HEK293 (cell line): ENCODE results near the gene B4GALT6.

Experiments used
- CTCF ChIA-PET: fragments of 350-600 bp; formaldehyde crosslinking; extraction: SDS; loops from one replicate; lab custom pipeline; 2021; ENCODE audit warnings: antibody characterized with exemption; lab: Yijun Ruan, JAX
- POLR2A ChIA-PET: fragments of 300-600 bp; formaldehyde crosslinking; extraction: SDS; loops from one replicate; lab custom pipeline; 2020; ENCODE audit warnings: antibody characterized with exemption, inconsistent platforms; lab: Yijun Ruan, JAX
- H3K27ac ChIP-seq: fragments of 200-500 bp; sonication (Bioruptor generic); 2 replicates; pipeline ENCODE4 v1.5.1; 2014; ENCODE audit warnings: low read depth, low read length, control low read depth, inconsistent platforms; ENCODE audit errors: extremely low read depth
- H3K36me3 ChIP-seq, 2 experiments: fragments of 200-500 bp in 1 of 2; sonication (Bioruptor generic) in 1 of 2; 1 replicate in 1 of 2; 2 replicates in 1 of 2; pipeline ENCODE4 v1.5.1; 2014 to 2017; ENCODE audit warnings: inconsistent platforms in 2 of 2, low read length in 2 of 2; ENCODE audit not compliant: control insufficient read depth in 2 of 2, insufficient read depth in 1 of 2
- H3K4me1 ChIP-seq: fragments of 200-500 bp; sonication (Bioruptor generic); 2 replicates; pipeline ENCODE4 v1.5.1; 2014; ENCODE audit warnings: mild to moderate bottlenecking, low read length, inconsistent platforms; ENCODE audit not compliant: control insufficient read depth, insufficient read depth
- H3K4me3 ChIP-seq: 2 replicates; pipeline ENCODE4 v1.5.1; 2011; ENCODE audit warnings: low read depth, mild to moderate bottlenecking, control low read depth, low read length, moderate library complexity
- H3K9me3 ChIP-seq: fragments of 200-500 bp; sonication (Bioruptor generic); 2 replicates; pipeline ENCODE4 v1.5.1; 2014; ENCODE audit warnings: low read depth, low read length, inconsistent platforms; ENCODE audit not compliant: control insufficient read depth, insufficient read depth
- ATF2 ChIP-seq: fragments of 450-650 bp; formaldehyde crosslinking; IDR thresholded peaks from 2 replicates; pipeline ENCODE4 v1.5.1; 2016; ENCODE audit warnings: missing biosample characterization, missing genetic modification characterization, low read depth
- MYNN ChIP-seq: fragments of 450-650 bp; formaldehyde crosslinking; IDR thresholded peaks from 2 replicates; pipeline ENCODE4 v1.5.1; 2016; ENCODE audit warnings: missing biosample characterization, missing genetic modification characterization, borderline replicate concordance
- OSR2 ChIP-seq: fragments of 450-650 bp; formaldehyde crosslinking; IDR thresholded peaks from 2 replicates; pipeline ENCODE4 v1.5.1; 2016; ENCODE audit warnings: missing biosample characterization, missing genetic modification characterization
- SETDB1 ChIP-seq: IDR thresholded peaks from one replicate; pipeline ENCODE4 v1.6.1; 2017; ENCODE audit warnings: mild to moderate bottlenecking, low read length, moderate library complexity, mixed read lengths; ENCODE audit not compliant: insufficient read length
- TRIM28 ChIP-seq: IDR thresholded peaks from 2 replicates; pipeline ENCODE4 v1.6.1; 2011; ENCODE audit warnings: low read length, control low read depth, borderline replicate concordance
- YY2 ChIP-seq: fragments of 450-650 bp; formaldehyde crosslinking; IDR thresholded peaks from 2 replicates; pipeline ENCODE4 v1.5.1; 2016; ENCODE audit warnings: missing biosample characterization, missing genetic modification characterization
- ZNF175 ChIP-seq: fragments of 450-650 bp; formaldehyde crosslinking; IDR thresholded peaks from 2 replicates; pipeline ENCODE4 v1.5.1; 2016; ENCODE audit warnings: missing biosample characterization, missing genetic modification characterization
- ZNF426 ChIP-seq: fragments of 450-650 bp; formaldehyde crosslinking; IDR thresholded peaks from 2 replicates; pipeline ENCODE4 v1.5.1; 2017; ENCODE audit warnings: missing biosample characterization, missing genetic modification characterization, mild to moderate bottlenecking, inconsistent platforms, moderate library complexity
- ZNF610 ChIP-seq: fragments of 450-650 bp; formaldehyde crosslinking; IDR thresholded peaks from 2 replicates; pipeline ENCODE4 v1.5.1; 2016; ENCODE audit warnings: missing biosample characterization, missing genetic modification characterization, borderline replicate concordance
- ZNF639 ChIP-seq: fragments of 450-650 bp; formaldehyde crosslinking; IDR thresholded peaks from 2 replicates; pipeline ENCODE4 v1.5.1; 2016; ENCODE audit warnings: missing biosample characterization, missing genetic modification characterization
- ZNF768 ChIP-seq: fragments of 450-650 bp; formaldehyde crosslinking; IDR thresholded peaks from 2 replicates; pipeline ENCODE4 v1.5.1; 2018; ENCODE audit warnings: missing biosample characterization, mild to moderate bottlenecking, missing genetic modification characterization
- TF ChIP-seq, protein P1 (sequence below): IDR thresholded peaks from 2 replicates; pipeline ENCODE4 v1.6.1; 2011; ENCODE audit warnings: mild to moderate bottlenecking, low read depth, low read length, borderline replicate concordance
- TF ChIP-seq, protein P2 (sequence below): fragments of 450-650 bp; formaldehyde crosslinking; IDR thresholded peaks from 2 replicates; pipeline ENCODE4 v1.5.1; 2017; ENCODE audit warnings: missing biosample characterization, mild to moderate bottlenecking, missing genetic modification characterization, moderate library complexity
- TF ChIP-seq, protein P3 (sequence below): fragments of 450-650 bp; formaldehyde crosslinking; IDR thresholded peaks from 2 replicates; pipeline ENCODE4 v1.5.1; 2016; ENCODE audit warnings: missing biosample characterization, missing genetic modification characterization

B4GALT6 gene

DNA sequence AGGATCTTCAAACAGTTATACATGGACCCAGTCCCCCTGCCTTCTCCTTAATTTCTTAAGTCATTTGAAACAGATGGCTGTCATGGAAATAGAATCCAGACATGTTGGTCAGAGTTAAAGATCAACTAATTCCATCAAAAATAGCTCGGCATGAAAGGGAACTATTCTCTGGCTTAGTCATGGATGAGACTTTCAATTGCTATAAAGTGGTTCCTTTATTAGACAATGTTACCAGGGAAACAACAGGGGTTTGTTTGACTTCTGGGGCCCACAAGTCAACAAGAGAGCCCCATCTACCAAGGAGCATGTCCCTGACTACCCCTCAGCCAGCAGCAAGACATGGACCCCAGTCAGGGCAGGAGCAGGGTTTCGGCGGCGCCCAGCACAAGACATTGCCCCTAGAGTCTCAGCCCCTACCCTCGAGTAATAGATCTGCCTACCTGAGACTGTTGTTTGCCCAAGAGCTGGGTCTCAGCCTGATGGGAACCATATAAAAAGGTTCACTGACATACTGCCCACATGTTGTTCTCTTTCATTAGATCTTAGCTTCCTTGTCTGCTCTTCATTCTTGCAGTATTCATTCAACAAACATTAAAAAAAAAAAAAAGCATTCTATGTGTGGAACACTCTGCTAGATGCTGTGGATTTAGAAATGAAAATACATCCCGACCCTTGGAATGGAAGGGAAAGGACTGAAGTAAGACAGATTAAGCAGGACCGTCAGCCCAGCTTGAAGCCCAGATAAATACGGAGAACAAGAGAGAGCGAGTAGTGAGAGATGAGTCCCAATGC lies 88.1 kb downstream of the B4GALT6 start:
- CTCF ChIA-PET, result interaction anchor here (0.6 kb wide), 3 partner anchors 61 to 496 kb away, joined by 3 read pairs; no protein-coding TSS in a partner anchor
- TF ChIP-seq MYNN (tag by site-specific recombination) (no peak), ATF2 (tag by site-specific recombination) (no peak), ZNF639 (no peak), ZNF426 (tag by site-specific recombination) (no peak), SETDB1 (no peak), ZNF175 (no peak), OSR2 (tag by site-specific recombination) (no peak), ZNF610 (tag by site-specific recombination) (no peak), TRIM28 (no peak)
- TF ChIP-seq, protein P1, sequence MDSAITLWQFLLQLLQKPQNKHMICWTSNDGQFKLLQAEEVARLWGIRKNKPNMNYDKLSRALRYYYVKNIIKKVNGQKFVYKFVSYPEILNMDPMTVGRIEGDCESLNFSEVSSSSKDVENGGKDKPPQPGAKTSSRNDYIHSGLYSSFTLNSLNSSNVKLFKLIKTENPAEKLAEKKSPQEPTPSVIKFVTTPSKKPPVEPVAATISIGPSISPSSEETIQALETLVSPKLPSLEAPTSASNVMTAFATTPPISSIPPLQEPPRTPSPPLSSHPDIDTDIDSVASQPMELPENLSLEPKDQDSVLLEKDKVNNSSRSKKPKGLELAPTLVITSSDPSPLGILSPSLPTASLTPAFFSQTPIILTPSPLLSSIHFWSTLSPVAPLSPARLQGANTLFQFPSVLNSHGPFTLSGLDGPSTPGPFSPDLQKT, result no peak
- TF ChIP-seq, protein P2, sequence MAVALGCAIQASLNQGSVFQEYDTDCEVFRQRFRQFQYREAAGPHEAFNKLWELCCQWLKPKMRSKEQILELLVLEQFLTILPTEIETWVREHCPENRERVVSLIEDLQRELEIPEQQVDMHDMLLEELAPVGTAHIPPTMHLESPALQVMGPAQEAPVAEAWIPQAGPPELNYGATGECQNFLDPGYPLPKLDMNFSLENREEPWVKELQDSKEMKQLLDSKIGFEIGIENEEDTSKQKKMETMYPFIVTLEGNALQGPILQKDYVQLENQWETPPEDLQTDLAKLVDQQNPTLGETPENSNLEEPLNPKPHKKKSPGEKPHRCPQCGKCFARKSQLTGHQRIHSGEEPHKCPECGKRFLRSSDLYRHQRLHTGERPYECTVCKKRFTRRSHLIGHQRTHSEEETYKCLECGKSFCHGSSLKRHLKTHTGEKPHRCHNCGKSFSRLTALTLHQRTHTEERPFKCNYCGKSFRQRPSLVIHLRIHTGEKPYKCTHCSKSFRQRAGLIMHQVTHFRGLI (tag by site-specific recombination), result no peak
- TF ChIP-seq, protein P3, sequence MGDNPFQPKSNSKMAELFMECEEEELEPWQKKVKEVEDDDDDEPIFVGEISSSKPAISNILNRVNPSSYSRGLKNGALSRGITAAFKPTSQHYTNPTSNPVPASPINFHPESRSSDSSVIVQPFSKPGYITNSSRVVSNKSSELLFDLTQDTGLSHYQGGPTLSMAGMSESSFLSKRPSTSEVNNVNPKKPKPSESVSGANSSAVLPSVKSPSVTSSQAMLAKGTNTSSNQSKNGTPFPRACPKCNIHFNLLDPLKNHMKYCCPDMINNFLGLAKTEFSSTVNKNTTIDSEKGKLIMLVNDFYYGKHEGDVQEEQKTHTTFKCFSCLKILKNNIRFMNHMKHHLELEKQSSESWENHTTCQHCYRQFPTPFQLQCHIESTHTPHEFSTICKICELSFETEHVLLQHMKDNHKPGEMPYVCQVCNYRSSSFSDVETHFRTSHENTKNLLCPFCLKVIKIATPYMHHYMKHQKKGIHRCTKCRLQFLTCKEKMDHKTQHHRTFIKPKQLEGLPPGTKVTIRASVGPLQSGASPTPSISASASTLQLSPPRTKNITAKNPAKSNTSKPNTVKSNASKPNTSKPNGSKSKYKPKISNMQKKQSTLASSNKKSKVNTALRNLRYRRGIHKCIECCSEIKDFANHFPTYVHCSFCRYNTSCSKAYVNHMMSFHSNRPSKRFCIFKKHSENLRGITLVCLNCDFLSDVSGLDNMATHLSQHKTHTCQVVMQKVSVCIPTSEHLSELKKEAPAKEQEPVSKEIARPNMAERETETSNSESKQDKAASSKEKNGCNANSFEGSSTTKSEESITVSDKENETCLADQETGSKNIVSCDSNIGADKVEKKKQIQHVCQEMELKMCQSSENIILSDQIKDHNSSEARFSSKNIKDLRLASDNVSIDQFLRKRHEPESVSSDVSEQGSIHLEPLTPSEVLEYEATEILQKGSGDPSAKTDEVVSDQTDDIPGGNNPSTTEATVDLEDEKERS (tag by site-specific recombination), result no peak
- no peak overlapping the region for H3K27ac ChIP-seq
- H3K4me3 ChIP-seq, result no peak overlapping the region
- H3K9me3 ChIP-seq, result no peaks in the 10 kb centered on the region
- H3K4me1 ChIP-seq, result no peaks in the 10 kb centered on the region
- POLR2A ChIA-PET, result no interaction called here
- H3K36me3 ChIP-seq, result no peaks in the 10 kb centered on the region

- H3K27ac ChIP-seq, result no peak overlapping the region
- H3K9me3 ChIP-seq, result no peaks in the 10 kb centered on the region
- no peak overlapping the region for H3K4me3 ChIP-seq
- no peaks in the 10 kb centered on the region for H3K4me1 ChIP-seq
- no peak for TF ChIP-seq ZNF768 (tag by site-specific recombination)
- TF ChIP-seq YY2, result no peak
- CTCF ChIA-PET, result interaction anchor here (0.6 to 1.8 kb wide), 3 partner anchors 32 to 905 kb away, joined by 3 to 4 read pairs (median 4); no protein-coding TSS in a partner anchor
- POLR2A ChIA-PET, result no interaction called here
- H3K36me3 ChIP-seq, result no peaks in the 10 kb centered on the region
Observed at GRCh38 chr18:31595121-31595771, 89.1 kb downstream of the B4GALT6 start.
